Choroid plexus epithelial cell (primary cell): ENCODE results near the gene GABRG3.

ENCODE experiments used
- DNase-seq: peaks from one replicate; pipeline ENCODE4 v3.0.0-alpha.2; 2010; ENCODE audit warnings: low read depth
- H3K4me3 ChIP-seq: 2 replicates; pipeline ENCODE4 v1.5.1; 2011; ENCODE audit warnings: low read depth, mild to moderate bottlenecking, control low read depth, low read length, moderate library complexity
- CTCF ChIP-seq: conservative IDR thresholded peaks from 2 replicates; pipeline ENCODE4 v1.5.1; 2011; ENCODE audit warnings: low read depth, mild to moderate bottlenecking, control low read depth, inconsistent platforms, low read length, moderate library complexity

The GABRG3 gene

GRCh38 chr15:27165590-27165989 is 194.6 kb downstream of the GABRG3 start:
- no peak for TF ChIP-seq CTCF
- no peak overlapping the region for H3K4me3 ChIP-seq
- no peak for DNase-seq

GRCh38 chr15:27166917-27167316 is 195.9 kb downstream of the GABRG3 start:
- no peak for DNase-seq
- H3K4me3 ChIP-seq: no peak overlapping the region
- TF ChIP-seq CTCF: no peak

DNA sequence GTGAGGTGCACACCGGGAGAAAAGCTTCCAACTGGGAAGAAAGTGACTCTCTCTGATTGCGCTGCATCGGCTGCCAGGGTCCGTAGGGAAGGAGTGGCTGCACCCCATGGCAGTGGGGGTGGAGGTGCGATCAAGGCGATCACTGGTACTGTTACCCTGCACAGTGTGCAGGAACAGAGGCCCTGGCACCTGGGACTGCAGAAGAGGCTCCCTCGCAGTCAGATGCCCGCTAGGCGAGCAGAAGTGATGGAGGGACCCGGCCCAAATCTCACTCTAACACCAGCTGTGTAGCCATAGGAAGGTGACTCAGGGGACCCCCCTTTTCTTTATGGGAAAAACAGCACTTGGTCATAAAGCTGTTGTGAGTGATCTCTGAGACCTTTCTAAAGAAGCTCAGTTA is 196.8 kb downstream of the GABRG3 start:
- H3K4me3 ChIP-seq: no peak overlapping the region

GRCh38 chr15:27170851-27171250 is 199.9 kb downstream of the GABRG3 start:
- no peak overlapping the region for H3K4me3 ChIP-seq
- no peak for DNase-seq
- no peak for TF ChIP-seq CTCF

More for the DNA sequence above, 196.8 kb downstream of the GABRG3 start:
- DNase-seq: no peak
- no peak for TF ChIP-seq CTCF

DNA sequence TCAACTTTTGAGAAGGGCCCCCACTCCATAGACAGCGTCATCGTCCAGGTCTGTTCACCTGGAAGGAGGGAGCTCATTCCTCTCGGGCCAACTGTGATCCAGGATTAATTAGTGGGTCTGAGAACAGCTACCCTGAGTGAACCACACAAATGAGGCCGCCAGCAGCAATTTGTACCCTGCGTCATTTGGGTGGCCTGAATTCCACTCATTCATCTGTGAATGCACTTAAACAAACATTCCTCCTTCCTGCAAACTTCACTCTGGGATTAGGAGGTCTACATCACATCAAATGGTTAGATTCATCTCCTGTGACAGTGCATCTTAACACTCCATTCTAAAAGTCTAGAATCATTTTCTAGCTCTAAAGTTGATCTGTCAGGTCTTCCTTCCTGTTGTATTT is 201.8 kb downstream of the GABRG3 start:
- DNase-seq: no peak
- TF ChIP-seq CTCF: no peak
- H3K4me3 ChIP-seq: no peak overlapping the region

- no peak for DNase-seq
- no peak overlapping the region for H3K4me3 ChIP-seq
- no peak for TF ChIP-seq CTCF
Measured at GRCh38 chr15:27175472-27176153, 204.6 kb downstream of the GABRG3 start.

DNA sequence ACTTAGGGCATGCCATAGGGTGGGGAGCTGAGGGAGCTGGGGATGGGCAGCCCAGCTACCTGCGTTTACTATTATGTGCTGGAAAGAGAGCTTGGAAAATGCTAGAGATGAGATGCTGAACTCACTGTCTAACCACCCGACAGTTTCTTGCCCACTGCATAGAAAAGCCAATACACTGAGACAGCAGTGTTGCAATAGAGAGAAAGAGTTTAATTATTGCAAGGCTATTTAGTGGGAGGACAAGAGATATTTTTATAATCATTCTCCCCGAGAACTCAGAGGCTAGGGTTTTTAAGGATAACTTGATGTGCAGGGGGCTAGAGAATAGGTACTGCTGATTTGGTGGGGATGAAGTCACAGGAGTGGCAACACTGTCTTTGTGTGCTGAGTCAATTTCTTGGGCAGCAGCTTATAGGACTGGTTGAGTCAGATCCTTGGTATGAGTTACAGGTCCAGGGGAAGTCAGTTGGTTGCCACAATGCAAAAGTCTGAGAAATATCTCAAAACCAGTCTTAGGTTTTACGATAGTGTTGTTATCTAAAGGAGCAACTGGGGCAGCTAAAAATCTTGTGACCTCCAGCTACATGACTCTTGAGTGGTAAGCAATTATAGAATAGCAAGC is 205.9 kb downstream of the GABRG3 start:
- H3K4me3 ChIP-seq: no peak overlapping the region
- TF ChIP-seq CTCF: no peak
- DNase-seq: no peak
